GM19328 (cell line): ENCODE data around the gene EIF3D.

Source experiments
- ATAC-seq: cut with Tn5 transposase; IDR thresholded peaks from one replicate; pipeline ENCODE4 v1.9.1; 2021; ENCODE audit warnings: mild to moderate bottlenecking, moderate library complexity; ENCODE audit not compliant: unreplicated experiment

The EIF3D gene

DNA sequence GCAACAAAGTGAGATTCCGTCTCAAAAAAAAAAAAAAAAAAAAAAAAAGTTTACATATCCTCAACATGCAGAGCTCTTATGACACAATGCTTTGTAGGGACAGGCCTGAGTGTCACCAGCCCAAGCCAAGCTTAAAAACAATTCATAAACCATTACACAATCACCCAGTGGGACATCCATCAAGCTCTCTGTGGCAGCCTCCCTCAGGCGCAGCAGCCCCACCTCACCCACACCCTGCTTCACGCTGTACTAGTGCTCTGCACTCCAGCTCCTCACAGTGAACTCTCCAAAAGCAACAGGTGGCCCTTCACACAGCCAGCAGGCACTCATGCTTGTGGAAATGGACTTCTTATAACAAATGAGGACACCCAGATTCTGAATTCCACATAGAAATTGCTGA, 18.6 kb downstream of the EIF3D start:
- no peak for ATAC-seq

DNA sequence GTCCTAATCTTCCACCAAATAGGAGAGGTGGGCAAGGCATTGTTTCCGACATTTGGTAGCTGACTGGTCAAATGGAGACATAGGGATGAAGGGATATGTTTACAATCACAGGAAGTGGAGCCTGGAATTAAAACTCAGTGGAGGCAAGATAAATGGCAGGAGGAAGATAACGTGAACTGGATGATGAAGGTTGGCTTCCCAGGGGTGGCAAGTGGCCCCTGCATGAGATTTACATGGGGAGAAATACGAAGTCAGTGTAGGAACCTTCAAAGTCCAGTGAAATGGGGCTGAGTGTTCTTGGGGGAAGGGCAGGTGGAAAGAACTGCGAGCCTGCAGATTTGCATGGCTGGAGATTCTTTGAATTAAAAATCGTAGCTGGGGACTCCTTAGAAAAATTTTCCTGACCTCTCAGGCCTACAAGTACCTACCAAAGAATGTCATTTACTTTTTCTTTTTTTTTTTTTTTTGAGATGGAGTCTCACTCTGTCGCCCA, 21.4 kb downstream of the EIF3D start:
- no peak for ATAC-seq

DNA sequence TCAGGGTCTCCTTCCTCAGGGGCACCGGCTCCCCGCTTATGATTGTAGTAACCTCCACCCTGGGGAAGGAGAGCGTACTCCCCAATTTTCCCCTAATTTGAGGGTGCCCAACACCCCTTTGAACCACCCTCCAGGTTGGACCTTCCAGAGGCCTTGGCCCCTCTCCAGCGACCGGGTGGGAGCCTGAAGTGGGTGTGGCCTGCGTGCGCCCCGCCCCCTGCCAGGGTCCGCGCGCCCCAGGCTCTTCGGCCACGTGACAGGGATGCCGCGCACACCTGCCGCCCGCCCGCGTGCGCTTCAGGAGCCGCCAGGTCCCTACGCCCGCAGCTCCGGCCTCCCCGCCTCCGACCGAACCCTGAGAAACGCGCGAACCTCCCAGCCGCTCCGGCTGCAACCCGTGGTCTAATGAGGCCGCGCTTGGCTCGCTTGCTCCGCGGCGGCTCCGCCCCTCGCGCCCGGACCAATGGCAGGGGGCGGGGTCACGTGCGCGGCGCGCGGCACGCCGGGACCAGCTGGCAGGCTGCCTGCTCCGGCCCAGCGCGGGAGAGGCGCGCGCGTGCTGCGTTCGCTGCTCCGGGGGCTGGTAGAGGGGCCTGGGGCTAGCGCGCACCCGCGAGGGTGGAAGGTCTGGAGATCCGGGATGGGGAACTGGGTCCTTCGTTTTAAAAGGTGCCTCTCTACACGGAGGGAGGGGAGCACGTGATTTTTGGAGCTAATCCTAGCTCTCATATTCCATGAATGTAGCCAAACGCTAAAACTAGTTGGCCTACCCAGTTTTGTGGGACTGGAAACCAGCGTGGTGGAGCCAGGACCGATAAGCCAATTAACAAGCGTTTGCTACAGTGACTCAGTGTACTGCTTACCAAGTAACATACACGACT, 22.1 kb downstream of the EIF3D start, which contains the start of gene FOXRED2:
FOXRED2 (minus strand) TSS at position 404 of the 881 bp plus-strand sequence. CDS start 618 bp downstream, outside the sequence.
- peak; percentile 79 for ATAC-seq

DNA sequence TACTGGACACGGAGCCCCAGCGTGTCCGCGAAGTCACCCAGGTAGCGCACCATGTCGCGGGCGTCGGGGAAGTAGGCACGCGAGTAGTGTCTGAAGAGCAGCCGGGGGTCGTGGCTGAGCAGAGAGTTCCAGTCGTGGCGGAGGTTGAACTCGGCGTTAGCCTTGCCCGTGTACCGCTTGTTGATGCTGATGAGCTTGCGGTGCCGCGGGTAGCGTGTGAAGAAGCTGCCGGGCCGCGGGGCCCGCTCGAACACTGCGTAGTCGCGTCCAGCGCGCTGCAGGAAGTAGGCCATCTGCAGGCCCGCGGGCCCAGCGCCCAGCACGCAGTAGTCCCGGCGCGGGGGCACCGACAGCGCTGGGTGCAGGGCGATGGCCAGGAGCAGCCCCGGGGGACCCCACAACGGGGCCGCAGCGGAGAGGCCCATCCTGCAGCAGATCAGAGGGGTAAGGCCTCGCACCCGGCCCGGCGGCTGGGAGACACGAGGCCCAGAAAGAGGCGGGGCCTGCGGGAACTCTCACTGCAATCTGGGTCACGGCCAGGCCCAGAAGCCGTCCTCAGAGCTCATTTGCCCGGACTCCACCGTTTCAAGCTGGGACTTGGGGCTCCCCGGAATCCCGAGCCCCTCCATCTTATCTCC, 22.8 kb downstream of the EIF3D start:
- ATAC-seq = no peak

DNA sequence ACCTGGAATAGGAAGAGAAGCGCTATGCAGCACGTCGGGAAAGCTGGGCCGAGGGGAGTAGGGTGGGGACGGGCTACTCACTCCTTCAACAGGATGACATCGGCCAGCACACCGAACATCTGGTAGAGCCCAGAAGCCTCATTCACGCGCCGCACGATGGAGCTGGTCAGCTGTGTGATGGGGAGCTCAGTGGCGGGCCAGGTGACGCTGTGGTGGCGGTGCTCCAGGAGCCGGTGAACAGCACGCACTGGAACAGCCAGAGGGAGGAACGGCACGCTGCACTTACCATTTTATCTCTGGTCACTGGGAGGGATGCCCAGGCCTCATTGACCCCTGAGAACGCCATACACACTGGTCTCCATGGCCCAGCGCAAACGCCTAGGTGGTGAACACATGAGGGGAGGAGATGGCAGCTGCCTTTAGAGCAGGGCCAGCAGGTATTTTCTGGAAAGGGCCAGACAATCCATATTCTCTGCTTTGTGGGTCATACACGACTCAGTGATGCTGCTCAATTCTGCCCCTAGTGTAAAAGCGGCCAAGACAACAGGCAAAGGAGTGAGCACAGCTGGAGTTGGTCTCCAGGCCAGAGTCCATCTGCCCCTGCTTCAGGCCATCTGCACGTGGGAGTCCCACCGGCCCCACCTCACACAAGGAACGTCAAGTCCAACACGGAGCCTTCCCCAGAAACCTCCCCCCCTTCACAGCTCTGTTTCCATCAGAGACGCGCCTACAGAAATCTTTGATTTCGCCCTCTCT, 30.9 kb downstream of the EIF3D start:
- ATAC-seq = no peak

DNA sequence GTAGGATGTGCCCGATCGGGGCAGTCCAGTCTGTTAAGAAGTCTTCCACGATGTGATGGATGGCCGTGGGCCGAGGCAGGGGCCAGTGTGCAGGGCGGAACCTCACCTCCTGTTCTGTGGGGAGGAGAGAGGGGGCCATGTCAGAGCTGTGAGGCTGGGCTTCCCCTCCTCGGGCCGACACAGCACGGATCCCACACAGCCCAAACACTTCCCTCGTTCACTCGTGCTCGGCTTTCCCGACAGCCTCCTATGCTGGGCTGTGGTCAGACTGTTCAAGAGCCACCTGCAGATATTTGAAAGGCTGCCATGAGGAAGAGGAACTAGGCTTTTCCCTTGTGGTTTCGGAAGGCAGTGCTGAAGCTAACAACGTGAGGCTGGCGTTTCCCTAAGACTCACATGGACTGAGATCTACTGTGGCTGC, 35.3 kb downstream of the EIF3D start:
- no peak for ATAC-seq

DNA sequence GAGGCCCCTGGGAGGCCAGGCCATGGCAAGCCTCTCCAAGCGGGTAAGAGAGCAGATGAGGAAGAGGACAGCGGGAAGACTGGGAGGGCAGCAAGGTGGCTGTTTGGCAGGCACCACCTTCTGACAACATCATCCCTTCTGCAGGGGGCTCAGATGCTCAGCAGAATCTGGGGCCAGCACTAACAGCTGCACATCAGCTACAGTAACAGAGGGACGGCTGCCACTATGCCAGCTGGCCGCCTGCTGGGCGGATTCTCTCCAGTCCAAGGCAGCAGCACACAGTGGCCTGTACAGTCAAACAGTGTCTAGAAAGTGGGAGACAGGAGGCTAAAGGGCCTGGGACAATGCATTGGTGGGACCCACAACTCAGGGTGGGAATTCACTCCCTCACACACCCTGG, 36.9 kb downstream of the EIF3D start:
- ATAC-seq = no peak

DNA sequence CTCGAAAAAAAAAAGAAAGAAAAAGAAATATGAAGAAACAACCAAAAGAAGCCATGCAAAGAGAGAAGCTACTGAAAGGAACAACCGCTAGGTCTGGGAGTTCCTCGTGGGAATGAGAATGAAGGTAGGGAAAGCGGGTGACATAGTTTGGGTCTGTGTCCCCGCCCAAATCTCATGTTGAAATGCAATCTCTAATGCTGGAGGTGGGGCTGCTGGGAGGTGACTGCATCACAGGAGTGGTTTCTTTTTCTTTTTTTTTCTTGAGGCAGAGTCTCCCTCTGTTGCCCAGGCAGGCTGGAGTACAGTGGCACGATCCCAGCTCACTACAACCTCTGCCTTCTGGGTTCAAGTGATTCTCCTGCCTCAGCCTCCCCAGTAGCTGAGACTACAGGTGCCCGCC, 37.8 kb downstream of the EIF3D start:
- ATAC-seq = no peak

DNA sequence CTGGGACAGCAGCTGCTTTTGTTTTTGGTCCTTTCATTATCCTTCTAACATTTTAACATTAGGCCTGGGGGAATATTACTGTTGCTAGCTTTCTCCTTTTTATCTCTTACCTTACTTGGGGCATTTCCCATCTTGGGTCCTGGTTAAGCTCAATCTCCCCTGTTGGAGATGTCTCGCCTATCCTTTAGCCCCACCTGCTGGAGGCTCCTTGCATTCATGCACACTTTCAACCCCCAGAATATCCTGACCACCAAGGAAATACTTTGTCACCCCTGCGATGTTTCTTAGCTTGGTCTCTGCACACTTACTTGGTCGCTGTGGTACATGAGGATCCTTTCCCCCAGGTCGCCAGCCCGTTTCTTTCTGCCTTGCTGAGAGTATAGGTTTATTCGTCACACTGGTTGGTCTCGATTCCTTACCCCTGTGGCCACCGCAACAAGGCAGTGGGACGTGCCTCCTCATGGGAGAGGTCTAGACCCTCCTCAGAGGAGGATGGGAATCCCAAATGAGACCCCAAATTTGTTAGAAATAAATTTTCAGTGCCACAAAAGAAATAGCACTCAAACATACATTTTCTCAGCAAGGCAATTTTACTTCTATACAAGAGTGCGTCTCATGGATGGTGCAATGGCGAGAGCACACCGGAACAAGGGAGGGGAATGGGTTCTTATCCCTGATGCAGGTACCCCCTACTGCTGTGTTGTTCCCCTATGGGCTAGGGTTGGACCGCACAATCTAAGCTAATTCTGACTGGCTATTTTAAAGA, 42.2 kb downstream of the EIF3D start:
- no peak for ATAC-seq

DNA sequence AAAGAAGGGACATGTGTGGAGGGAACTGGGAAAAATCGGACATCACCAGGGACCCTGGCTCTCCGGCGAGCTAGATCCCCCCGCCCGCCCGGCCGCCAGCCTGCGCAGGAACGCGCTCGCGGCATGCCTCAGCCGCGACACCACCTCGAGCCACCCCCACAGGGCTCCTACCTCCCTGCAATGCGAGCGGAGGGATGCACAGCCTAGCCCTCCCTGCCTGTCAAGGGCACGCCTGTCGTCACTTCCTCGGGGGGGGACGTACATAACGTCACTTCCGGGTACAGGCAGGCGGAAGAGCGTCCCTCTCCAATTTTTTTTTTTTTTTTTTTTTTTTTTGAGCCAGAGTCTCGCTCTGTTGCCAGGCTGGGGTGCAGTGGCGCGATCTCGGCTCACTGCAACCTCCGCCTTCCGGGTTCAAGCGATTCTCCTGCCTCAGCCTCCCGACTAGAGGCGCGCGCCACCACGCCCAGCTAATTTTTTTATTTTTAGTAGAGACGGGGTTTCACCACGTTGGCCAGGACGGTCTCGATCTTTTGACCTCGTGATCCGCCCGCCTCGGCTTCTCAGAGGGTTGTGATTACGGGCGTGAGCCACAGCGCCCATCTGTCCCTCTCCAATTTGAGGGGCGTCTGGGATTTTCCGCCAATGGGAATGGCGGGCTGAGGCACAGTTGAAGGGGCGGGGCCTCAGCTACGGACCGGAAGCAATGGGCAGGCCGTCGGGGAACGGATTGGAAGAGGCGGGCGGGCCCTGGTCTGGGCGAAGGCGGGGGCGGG, 47.4 kb downstream of the EIF3D start, which contains the start of gene TXN2:
TXN2 (minus strand) TSS at position 248 of the 776 bp plus-strand sequence. CDS start 803 bp downstream, outside the sequence.
- peak; percentile 79 for ATAC-seq

DNA sequence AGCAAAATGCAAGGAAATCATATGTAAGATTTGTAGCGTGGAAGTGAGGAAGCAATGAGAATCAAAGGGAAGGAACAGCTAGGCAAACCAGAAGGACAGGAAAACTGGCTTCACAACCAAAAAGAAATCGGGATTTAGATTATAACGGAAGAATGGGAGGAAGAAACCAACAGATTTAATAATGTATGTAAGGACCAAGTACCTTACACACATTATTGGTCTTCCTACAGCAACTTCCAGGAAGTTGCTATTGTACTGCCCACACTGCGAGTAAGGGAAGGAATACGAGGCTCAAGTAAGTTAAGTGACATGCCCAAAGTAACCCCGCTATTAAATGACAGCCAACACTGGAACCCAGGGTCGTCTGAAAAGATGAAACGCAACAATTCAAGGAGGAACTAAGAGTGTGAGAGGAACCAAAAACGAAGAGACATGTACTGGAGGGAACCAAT, 48.0 kb downstream of the EIF3D start:
- no peak for ATAC-seq

DNA sequence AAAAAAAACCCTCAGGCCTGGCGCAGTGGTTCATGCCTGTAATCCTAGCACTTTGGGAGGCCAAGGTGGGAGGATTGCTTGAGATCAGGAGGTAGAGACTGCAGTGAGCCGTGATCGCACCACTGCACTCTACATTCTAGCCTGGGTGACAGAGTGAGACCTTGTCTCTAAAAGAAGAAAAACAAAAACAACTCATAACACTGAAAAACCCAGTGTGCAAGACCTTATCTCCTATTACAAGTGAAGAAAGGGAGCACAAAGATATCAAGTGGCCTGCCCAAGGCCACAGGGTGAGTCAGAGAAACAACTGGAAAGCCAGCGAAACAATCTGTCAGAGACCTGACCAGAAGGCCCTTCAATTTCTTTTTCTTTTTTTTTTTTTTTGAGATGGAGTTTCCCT, 50.0 kb downstream of the EIF3D start:
- ATAC-seq = no peak

DNA sequence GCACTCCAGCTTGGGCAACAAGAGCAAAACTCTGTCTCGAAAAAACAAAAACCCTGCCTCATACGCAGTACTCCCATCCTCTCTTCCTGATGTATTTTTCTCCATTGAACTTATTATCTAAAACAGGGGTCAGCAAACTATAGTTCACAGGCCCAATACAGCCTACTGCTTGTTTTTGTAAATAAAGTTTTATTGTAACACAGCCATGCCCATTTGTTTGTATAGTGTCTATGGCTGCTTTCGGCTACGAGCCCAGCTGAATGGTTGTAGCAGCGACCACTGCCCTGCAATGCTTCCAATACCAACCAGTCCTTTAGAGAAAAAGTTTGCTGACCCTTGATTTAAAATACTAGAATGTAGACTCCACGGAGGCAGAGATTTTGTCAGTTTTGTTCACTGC, 53.6 kb downstream of the EIF3D start:
- ATAC-seq = no peak

DNA sequence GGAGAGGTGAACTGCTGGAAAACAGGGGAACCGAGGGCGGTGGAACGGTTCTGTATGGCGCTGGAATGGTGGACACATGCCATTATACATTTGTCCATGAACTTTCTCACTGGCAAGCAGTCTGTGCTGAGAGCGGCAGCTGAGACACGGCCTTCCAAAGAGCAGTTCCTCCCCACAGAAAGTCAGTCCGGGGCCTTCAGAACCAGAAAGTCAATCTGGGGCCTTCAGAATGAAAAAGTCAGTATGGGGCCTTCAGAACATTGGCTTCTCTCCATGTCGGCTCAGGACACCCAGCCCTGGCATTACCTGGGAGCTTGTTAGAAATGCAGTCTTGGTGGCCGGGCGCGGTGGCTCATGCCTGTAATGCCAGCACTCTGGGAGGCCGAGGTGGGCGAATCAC, 56.3 kb downstream of the EIF3D start:
- ATAC-seq = no peak

DNA sequence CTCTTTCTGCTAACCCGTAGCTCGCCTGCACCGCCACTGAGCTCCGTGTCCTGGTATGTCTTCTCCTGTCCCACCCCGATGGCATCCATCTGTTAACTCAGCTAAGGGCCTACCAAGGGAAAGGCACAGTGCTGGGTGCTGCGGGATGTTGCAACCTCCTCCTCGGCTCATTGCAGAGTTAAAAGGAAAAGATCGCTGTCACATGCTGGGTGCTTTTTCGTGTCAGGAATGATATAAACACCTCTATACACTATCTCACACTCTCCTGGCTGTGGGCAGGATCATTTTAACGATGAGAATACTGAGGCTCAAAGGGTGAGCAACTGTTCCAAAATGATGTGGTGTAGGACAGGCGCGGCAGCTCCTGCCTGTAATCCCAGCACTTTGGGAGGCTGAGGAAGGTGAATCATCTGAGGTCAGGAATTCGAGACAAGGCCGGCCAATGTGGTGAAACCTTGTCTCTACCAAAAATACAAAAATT, 57.6 kb downstream of the EIF3D start:
- no peak for ATAC-seq

DNA sequence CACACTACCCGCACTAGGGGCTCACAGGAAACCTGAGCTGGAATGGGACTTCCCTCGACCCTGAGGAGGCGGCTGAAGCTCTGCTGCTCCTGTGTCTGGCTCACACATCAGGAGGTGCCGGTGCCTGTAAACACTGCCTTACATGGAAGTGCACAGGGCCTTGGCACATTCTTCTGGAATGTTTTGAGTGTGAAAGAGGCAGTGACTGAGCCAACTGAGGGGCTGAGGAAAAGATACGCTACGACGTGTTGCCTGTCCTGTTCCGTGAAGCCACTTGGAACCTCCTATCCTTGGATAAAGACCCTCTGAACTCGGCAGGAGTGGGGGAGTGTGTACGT, 58.0 kb downstream of the EIF3D start:
- no peak for ATAC-seq

DNA sequence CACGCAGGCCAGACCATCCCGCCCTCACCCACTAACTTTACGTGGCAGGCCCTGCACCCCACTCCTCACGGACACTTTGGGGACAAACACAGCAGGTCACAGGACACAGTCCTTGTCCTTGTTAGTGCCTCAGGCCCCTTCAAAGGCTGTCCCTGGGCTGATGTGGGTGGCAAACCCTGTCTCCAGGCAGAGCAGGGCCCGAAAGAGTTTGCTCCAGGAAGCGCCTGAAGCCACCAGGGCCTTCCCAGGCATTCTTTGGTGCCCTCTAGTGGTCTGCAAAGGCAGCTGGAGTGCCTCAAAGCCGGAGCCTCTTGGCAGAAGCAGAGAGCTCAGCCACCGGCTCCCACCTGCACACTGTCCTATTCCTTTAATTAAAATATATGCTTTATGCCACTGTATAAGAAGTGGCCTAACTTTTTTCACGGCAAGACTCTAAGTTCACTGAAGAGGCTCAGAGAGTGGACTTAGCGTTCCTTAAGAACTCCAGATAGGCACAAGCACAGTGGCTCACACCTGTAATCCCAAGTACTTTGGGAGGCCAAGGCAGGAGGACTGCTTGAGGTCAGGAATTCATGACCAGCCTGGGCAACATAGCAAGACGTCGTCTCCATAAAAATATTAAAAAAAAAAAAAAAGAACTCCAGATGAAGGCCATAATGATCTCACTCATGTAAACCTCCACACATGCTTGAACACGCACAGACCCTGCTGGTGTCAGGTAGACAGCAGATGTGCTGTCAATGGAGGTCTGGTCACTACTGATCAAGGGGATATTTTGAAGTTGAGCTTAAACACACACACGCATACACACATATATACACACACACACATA, 58.6 kb downstream of the EIF3D start:
- no peak for ATAC-seq

DNA sequence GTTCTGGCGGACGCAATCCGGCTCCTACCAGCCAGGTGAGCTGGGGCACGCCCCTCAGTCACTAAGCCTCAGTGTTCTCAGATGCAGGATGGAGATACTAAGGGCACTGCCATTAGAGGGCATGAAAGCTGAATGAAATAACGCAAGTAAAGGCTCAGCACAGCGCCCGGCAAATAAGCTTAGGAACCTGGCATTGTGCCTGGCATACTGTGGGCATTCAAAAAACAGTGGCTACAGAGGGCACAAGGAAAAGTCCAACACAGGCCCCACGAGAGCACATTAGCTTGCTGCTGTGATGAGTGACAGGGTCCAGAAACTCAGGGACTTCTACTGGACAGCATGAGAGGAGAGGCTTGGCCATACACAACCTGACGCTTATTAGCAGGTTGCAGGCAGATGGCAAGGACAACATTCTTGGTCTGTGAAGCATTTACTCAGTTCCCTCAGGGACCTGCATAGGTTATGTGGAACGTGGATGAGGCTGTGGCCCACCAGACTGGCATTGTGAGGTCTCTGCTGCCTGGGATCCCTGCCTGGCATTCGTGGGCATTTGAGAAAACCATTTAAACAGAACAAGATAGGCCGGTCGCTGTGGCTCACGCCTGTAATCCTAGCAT, 59.8 kb downstream of the EIF3D start:
- no peak for ATAC-seq
